Stimulated activated CD4-positive, alpha-beta T cell treated with anti-CD3 and anti-CD28 coated beads, Interleukin-4, amount 100 ng/mL, for 4 hours (primary cell): ENCODE results near the gene LAMA4.

Source experiments
- DNase-seq, 2 experiments: peaks; one replicate each; pipeline ENCODE4 v3.0.0-alpha.2; 2020

The LAMA4 gene

GRCh38 chr6:112065426-112065986, 188.9 kb downstream of the LAMA4 start:
- no peak for DNase-seq

GRCh38 chr6:112062966-112063365, 191.4 kb downstream of the LAMA4 start:
- DNase-seq: no peak

GRCh38 chr6:112061605-112062004, 192.8 kb downstream of the LAMA4 start:
- DNase-seq: no peak
